Natural killer cell (primary cell): ENCODE data around the gene CD177. TPM values are rescaled to one million over a fixed set of nuclear protein-coding genes. Genes with fewer than 3 reads are reported as not detected.

Experiments
- ATAC-seq, 3 donors: fragments of 150-1000 bp in 2 of 3; fragments of 200-7000 bp in 1 of 3; cut with Tn5 transposase; 1 replicate in 1 of 3; 2 replicates in 2 of 3; pipeline ENCODE4 v1.10.0; 2021; ENCODE audit warnings: mild to moderate bottlenecking in 2 of 3, moderate library complexity in 2 of 3
- DNase-seq, 2 donors: peaks; one replicate each; pipeline versions ENCODE4 v3.0.0 to v3.0.0-alpha.2; 2013 to 2021; ENCODE audit warnings: mixed read lengths in 1 of 2
- H3K27ac ChIP-seq: one replicate; pipeline ENCODE4 v1.5.1; 2013; ENCODE audit warnings: mild to moderate bottlenecking, low read length
- H3K27me3 ChIP-seq: one replicate; pipeline ENCODE4 v1.6.1; 2013; ENCODE audit warnings: low read length; ENCODE audit not compliant: control insufficient read depth, insufficient read depth
- H3K36me3 ChIP-seq: one replicate; pipeline ENCODE4 v1.6.1; 2013; ENCODE audit warnings: low read length; ENCODE audit not compliant: control insufficient read depth, insufficient read depth
- H3K4me1 ChIP-seq: one replicate; pipeline ENCODE4 v1.6.1; 2013; ENCODE audit warnings: low read length; ENCODE audit not compliant: control insufficient read depth, insufficient read depth
- H3K4me3 ChIP-seq: one replicate; pipeline ENCODE4 v1.5.1; 2013; ENCODE audit warnings: low read length
- H3K9me3 ChIP-seq: one replicate; pipeline ENCODE4 v1.6.1; 2013; ENCODE audit warnings: low read length; ENCODE audit not compliant: control insufficient read depth, insufficient read depth
- H3K27ac Mint-ChIP-seq, 2 donors: one replicate each; pipeline ENCODE4 v1.8.0; 2022; ENCODE audit warnings: mild to moderate bottlenecking in 2 of 2, mixed read lengths in 2 of 2, moderate library complexity in 1 of 2
- H3K27me3 Mint-ChIP-seq, 2 donors: one replicate each; pipeline ENCODE4 v1.8.0; 2022; ENCODE audit warnings: low read depth in 2 of 2, mixed read lengths in 2 of 2
- H3K36me3 Mint-ChIP-seq: one replicate; pipeline ENCODE4 v1.8.0; 2022; ENCODE audit warnings: mixed read lengths
- H3K4me1 Mint-ChIP-seq, 2 donors: one replicate each; pipeline ENCODE4 v1.8.0; 2022; ENCODE audit warnings: mixed read lengths in 2 of 2
- H3K4me3 Mint-ChIP-seq: one replicate; pipeline ENCODE4 v1.8.0; 2022; ENCODE audit warnings: mild to moderate bottlenecking, moderate library complexity, mixed read lengths
- H3K9me3 Mint-ChIP-seq, 2 donors: one replicate each; pipeline ENCODE4 v1.8.0; 2022; ENCODE audit warnings: mixed read lengths in 2 of 2
- CTCF ChIP-seq: fragments of 200-600 bp; IDR thresholded peaks from one replicate; pipeline ENCODE4 v1.8.0; 2022; ENCODE audit warnings: antibody characterized with exemption
- WGBS: methylation state at CpG from one replicate; pipeline ENCODE4 v1.1.7; 2013; ENCODE audit warnings: missing lambda C conversion rate; ENCODE audit not compliant: insufficient coverage; 5-methylcytosine and 5-hydroxymethylcytosine counted together
- intact Hi-C: fragments of 100-400 bp; cut with micrococcal nuclease; formaldehyde crosslinking; loops from one replicate; pipeline ENCODE4 v1.14.2; 2022
- total RNA-seq, 4 donors: library from RNA; stranded (reverse); fragments of 120-200 nt in 1 of 4; gene quantifications; one replicate each; pipeline versions ENCODE4 v1.2.3 to v1.2.4, GENCODE V29; 2013 to 2022

The CD177 gene
- total RNA-seq, 3 donors from 2014 or later (not counting 1 experiment from before 2014, with no cell fraction given), result not detected

GRCh38 chr19:43311706-43312105, 41.8 kb upstream of the CD177 start:
- Mint-ChIP-seq H3K4me1 (no peaks in the 10 kb centered on the region), H3K27ac (no peak overlapping the region), H3K36me3 (no peaks in the 10 kb centered on the region), H3K4me3 (no peak overlapping the region), H3K27me3 (peaks cover 6 to 15% of the 10 kb centered on the region in 2 donors), H3K9me3 (no peaks in the 10 kb centered on the region)
- no peak for DNase-seq
- Histone ChIP-seq H3K4me1 (no peaks in the 10 kb centered on the region), H3K27me3 (no peaks in the 10 kb centered on the region), H3K4me3 (no peak overlapping the region), H3K9me3 (no peaks in the 10 kb centered on the region), H3K27ac (no peak overlapping the region), H3K36me3 (no peaks in the 10 kb centered on the region)
- WGBS, result 91% methylated on average over 1 of the region's 2 CpGs
- no peak for TF ChIP-seq CTCF
- ATAC-seq, result no peak
- intact Hi-C loops, result no loop called here

- intact Hi-C loops, result no loop called here
- H3K27ac Mint-ChIP-seq, result no peak overlapping the region
- Histone ChIP-seq H3K9me3 (no peaks in the 10 kb centered on the region), H3K4me3 (no peak overlapping the region), H3K27ac (no peak overlapping the region), H3K27me3 (no peaks in the 10 kb centered on the region), H3K36me3 (no peaks in the 10 kb centered on the region), H3K4me1 (no peaks in the 10 kb centered on the region)
- TF ChIP-seq CTCF, result no peak
- DNase-seq (no peak), ATAC-seq (no peak)
- no peak overlapping the region for H3K4me3 Mint-ChIP-seq
- 85% methylated on average over 10 of the region's 12 CpGs for WGBS
- H3K27me3 Mint-ChIP-seq, result peaks cover 2 to 15% of the 10 kb centered on the region in 2 donors
- no peaks in the 10 kb centered on the region for H3K9me3 Mint-ChIP-seq
- no peaks in the 10 kb centered on the region for H3K36me3 Mint-ChIP-seq
- H3K4me1 Mint-ChIP-seq, result no peaks in the 10 kb centered on the region
Measured at GRCh38 chr19:43313711-43314495, 39.6 kb upstream of the CD177 start.

- 88% methylated on average over 15 of the region's 15 CpGs for WGBS
- intact Hi-C loops, result no loop called here
- Histone ChIP-seq H3K27ac (no peak overlapping the region), H3K4me1 (no peaks in the 10 kb centered on the region), H3K4me3 (no peak overlapping the region), H3K27me3 (no peaks in the 10 kb centered on the region), H3K36me3 (no peaks in the 10 kb centered on the region), H3K9me3 (no peaks in the 10 kb centered on the region)
- no peak for TF ChIP-seq CTCF
- Mint-ChIP-seq H3K36me3 (no peaks in the 10 kb centered on the region), H3K9me3 (no peaks in the 10 kb centered on the region), H3K4me1 (no peaks in the 10 kb centered on the region), H3K27ac (no peak overlapping the region), H3K4me3 (no peak overlapping the region), H3K27me3 (peaks cover 0 to 5% of the 10 kb centered on the region in 2 donors)
- no peak for ATAC-seq
- no peak for DNase-seq
Measured at GRCh38 chr19:43315851-43316250, 37.6 kb upstream of the CD177 start.
